H1 (cell line): ENCODE measurements around the gene TRIM43. TPM values are rescaled to one million over a fixed set of nuclear protein-coding genes. Genes with fewer than 3 reads are reported as not detected.

ENCODE experiments used
- ATF3 ChIP-seq: IDR thresholded peaks from 2 replicates; pipeline ENCODE4 v1.6.1; 2011; ENCODE audit warnings: low read depth, mild to moderate bottlenecking, low read length; ENCODE audit not compliant: insufficient read depth
- FOSL1 ChIP-seq: IDR thresholded peaks from 2 replicates; pipeline ENCODE4 v1.6.1; 2011; ENCODE audit warnings: mild to moderate bottlenecking, low read depth, low read length, moderate library complexity; ENCODE audit not compliant: insufficient read depth
- KDM4A ChIP-seq: IDR thresholded peaks from one replicate; pipeline ENCODE4 v1.7.1; 2012; ENCODE audit warnings: low read depth, mild to moderate bottlenecking, moderate library complexity, low read length, inconsistent platforms; ENCODE audit not compliant: severe bottlenecking
- POLR2AphosphoS5 ChIP-seq: IDR thresholded peaks from 2 replicates; pipeline ENCODE4 v1.6.1; 2011; ENCODE audit warnings: low read depth, low read length
- POU5F1 ChIP-seq: IDR thresholded peaks from 2 replicates; pipeline ENCODE4 v1.6.1; 2011; ENCODE audit warnings: low read depth, mild to moderate bottlenecking, low read length, moderate library complexity
- polyA plus RNA-seq, 7 experiments: library from polyadenylated mRNA; depleted of rRNA in 3 of 7; stranded (reverse) in 5 of 7; unstranded in 2 of 7; fragments of >200 nt in 5 of 7; fragments of 200-250 nt in 2 of 7; gene quantifications; 1 replicate in 5 of 7; 2 replicates in 1 of 7; 4 replicates in 1 of 7; pipeline versions ENCODE4 v1.2.1 to v1.2.3, GENCODE V29; 2011 to 2013; ENCODE audit warnings: missing spikeins in 2 of 7, mixed read lengths in 2 of 7
- total RNA-seq: library from RNA; stranded (reverse); fragmentation: NEBNext Ultra II Directional; extraction: Animal tissue kit (Norgen Biotek cat#: 25700); gene quantifications from 2 replicates; pipeline ENCODE4 v1.2.1, GENCODE V29; 2021

TRIM43 gene
- total and polyA plus RNA-seq, 2 of the 8 experiments (the other 6 are each of a cell fraction or from before 2014, with no cell fraction given) = not detected

GRCh38 chr2:95551055-95551568 lies 40.7 kb upstream of the TRIM43 start (continued):
- TF ChIP-seq POU5F1 (no peak), POLR2AphosphoS5 (no peak), KDM4A (no peak), ATF3 (no peak), FOSL1 (no peak)
